CD4-positive, alpha-beta T cell treated with Interleukin-17A for 1 hour (primary cell): ENCODE measurements around the gene MRPL38.
A peak's percentile ranks its signal among the peaks of the same experiment; 100 is the strongest.
"Not testable (repeated sequence)": the region's sequence is repeated elsewhere in the genome, so short reads cannot be mapped to it uniquely, and the experiment has no call there.

Source experiments
- DNase-seq: peaks from one replicate; pipeline ENCODE4 v3.0.0-alpha.2; 2020

The MRPL38 gene

DNA sequence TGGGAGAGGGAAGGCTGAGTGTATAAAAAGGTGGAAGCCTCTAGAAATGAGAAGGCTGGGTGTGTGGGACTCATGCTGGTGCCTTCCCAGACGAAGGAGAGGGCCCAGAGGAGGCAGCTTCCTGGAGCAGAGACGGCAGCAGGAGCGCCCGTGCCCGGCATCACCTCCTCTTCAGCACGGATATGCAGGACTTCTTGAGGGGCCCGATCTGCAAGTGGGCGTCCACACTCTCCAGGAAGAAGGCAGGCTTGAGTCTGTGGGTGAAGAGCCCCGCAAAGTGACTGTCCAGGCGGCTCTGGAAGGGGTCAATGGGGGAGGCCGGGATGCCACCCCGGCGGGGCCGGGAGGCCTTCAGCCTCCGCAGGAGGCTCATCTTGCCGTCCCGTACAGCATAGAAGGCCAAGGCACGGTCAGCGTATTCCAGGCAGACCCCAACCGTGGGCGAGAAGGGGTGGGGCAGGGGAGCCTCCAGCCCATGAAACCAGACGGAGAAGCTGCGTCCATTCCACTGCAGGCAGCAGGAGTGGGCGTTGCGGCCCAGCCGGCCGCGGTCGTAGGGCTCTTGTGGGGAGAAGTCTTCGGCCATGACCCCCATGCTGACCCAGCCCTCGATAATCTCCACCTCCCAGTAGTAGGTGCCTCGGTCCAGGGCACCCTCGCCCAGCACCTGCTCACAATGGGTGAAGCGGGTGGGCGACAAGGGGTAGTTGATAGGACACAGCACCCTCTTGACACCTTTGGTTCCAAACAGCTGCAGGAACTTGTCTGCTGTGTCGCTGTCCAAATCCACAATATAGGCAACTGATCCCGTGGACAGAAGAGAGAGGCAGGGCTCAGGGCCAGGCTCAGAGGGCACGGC, 30.1 kb downstream of the MRPL38 start:
- no peak for DNase-seq

DNA sequence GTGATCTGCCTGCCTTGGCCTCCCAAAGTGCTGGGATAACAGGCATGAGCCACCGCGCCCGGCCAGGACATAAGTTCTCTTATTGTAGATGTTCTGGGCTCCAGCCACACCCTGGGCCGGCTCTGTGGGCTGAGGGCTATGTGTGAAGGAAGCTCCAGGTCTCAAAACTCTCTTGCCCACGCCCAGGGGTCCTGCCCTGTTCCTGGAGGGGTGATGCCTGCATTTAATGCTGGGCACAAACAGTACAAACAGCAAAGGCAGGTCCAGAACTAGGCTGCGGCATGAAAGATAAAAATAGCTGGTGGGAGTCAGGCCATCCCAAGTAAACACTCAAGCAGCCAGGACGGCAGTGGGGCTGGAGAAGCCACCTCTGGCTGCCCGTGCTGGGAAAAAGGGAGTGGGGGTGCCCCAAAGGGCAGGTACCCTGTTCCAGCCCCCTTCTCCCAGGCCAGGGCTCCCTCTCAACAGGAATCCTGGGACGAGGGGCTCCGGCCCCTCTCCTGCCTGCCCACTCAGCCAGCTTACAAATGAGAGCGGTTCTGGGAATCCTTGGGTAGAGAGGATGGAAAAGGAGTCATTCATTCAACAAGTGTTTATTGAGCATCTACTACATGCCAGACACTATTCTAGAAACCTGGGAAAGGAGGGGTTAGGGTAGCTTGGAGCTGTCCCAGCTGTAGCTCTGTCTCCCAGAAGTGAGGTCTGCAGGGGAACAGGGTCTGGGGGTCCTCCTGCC, 30.9 kb downstream of the MRPL38 start:
- DNase-seq, result no peak

DNA sequence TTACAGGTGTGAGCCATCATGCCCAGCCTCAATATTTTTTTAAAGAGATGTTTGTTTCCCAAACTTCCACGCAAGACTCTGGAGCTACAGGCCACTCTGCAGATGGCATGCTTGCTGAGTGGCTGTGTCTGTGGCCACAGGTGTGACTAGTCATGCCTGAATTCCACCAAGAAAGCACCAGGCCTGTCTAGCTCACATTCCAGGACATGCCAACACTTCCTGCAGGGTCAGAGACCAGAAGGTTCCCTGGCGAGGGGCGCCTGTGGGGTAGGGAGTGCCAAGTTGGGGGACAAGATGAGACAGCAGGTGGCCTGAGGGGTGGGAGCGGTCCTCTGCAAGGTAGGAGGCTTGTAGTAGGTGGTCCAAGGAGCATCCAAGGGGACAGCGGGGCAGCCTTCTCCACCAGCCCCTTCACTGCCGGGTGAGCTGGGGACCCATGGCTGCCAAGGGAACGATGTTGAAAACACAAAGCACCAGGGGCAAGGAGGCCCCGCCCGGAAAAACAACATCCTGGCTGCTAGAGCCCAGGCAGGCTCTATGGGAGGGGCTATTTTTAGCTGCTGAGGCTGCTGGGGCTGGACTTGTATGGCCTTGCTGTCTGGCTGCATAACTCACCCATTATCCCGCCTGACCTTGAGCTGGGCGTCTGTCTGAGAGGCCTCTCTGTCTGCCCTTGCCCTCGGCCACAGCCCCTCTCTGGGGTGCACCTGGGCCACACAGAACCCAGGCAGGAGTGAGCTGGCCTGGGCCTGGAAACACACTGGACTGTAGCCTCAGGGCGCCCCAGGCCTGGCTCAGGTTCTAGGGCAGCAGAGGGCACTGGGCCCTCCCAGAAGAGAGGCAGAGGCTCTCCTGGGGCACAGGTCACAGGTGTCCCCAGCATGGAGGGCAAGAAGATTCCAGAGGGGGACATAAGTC, 32.0 kb downstream of the MRPL38 start:
- peak; percentile 82 for DNase-seq

DNA sequence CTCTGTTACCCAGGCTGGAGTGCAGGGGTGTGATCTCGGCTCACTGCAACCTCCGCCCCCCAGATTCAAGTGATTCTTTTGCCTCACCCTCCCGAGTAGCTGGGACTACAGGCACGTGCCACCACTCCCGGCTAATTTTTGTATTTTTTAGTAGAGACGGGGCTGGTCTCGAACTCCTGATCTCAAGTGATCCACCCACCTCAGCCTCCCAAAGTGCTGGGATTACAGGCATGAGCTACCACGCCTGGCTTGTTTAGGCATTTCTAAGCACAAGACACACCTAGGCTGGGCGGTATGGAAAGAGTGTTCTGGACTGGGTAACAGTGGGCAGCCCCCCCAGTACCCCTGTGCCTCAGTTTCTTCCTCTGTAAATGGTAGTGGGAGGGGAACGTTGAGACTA, 34.5 kb downstream of the MRPL38 start:
- DNase-seq, result not testable (repeated sequence)

DNA sequence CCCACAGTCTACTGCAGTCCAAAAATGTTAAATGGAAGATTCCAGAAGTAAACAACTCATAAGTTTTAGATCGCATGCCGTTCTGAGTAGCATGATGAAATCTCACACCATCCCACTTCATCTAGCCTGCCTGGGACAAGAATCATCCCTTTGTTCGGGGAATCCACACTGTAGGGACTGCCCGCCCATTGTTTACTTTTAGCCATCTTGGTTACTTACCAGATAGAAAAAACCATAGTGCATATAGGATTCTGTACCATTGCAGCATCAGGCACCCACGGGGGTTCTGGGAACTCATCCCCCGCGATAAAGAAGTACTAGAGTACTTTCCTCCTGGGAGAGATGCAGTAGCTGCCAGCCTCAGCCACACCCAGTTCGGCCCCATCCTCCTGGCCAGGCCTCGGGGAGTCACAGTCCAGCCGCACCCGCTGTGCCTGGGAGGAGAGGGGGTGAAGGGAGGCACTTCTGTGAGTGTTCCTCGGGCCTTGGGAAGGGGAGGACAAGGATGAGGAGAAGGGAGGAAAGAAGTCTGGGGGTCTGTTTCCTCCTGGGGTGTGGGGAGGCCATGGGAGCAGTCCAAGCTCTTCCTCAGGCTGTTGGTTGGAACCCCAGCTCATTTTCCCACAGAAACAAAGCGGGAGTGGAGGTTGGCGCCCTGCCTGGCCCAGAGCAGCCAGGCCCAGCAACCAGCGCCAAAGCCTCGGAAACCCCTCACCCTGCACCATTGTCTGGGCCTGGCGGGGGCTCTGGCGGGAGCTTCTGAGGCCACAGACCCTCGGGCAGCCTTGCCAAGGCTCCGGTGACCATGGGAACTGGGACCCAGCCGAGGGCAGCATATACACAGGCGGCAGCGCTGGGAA, 35.2 kb downstream of the MRPL38 start:
- DNase-seq, result no peak

DNA sequence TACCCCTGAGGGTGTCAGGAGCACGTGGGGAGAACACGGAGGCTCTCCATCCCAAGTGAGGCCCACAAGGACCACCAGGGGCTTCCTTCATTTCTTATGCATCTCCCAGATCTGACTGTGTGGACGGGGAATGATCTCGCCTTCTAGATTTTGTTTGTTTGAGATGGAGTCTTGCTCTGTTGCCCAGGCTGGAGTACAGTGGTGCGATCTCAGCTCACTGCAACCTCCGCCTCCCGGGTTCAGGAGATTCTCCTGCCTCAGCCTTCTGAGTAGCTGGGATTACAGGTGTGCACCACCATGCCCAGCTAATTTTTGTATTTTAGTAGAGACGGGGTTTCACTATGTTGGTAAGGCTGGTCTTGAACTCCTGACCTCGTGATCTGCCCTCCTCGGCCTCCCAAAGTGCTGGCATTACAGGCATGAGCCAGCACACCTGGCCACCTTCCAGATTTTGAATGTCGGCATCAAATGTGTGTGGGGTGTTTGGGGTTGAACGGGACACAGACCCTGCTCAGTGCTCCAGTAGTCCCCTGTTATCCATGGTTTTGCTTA, 35.9 kb downstream of the MRPL38 start:
- not testable (repeated sequence) for DNase-seq

DNA sequence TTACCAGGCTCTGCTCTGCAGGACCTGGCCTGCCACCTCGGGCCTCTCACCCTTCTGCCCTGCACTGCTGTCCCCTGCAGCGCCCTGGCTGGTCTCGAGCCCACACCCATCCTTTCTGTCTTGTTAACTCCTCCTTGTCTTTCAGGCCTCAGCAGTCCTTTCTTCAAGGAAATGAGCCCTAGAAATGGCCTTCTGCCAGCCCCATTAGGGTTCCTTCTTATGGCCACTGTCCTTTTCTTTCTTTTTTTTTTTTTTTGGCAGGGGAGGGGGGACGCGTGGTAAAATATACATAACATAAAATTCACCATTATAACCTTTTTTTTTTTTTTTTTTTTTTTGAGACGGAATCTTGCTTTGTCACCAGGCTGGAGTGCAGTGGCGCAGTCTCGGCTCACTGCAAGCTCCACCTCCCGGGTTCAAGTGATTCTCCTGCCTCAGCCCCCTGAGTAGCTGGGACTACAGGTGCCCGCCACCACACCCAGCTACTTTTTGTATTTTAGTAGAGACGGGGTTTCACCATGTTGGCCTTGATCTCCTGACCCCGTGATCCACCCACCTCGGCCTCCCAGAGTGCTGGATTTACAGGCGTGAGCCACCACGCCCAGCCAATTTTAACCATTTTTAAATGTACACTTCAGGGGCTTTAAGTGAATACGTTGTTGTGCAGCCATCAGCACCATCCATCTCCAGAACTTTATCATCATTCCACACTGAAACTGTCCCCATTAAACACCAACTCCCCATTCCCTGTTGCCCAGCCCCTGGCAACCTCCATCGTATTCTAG, 39.1 kb downstream of the MRPL38 start:
- DNase-seq, result not testable (repeated sequence)

DNA sequence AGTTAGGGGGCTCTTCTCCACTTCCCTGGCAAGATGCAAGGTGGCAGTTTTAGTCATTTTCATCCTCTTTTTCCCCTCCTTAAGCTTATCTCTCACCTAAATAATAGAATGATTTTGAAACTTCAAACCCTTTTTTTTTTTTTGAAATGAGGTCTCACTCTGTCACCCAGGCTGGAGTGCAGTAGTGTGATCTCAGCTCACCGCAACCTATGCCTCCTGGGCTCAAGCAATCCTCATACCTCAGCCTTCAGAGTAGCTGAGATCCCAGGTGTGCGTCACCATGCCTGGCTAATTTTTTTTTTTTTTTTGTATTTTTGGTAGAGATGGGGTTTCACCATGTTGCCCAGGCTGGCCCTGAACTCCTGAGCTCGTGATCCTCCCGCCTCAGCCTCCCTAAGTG, 39.8 kb downstream of the MRPL38 start:
- DNase-seq, result peak; percentile 28

DNA sequence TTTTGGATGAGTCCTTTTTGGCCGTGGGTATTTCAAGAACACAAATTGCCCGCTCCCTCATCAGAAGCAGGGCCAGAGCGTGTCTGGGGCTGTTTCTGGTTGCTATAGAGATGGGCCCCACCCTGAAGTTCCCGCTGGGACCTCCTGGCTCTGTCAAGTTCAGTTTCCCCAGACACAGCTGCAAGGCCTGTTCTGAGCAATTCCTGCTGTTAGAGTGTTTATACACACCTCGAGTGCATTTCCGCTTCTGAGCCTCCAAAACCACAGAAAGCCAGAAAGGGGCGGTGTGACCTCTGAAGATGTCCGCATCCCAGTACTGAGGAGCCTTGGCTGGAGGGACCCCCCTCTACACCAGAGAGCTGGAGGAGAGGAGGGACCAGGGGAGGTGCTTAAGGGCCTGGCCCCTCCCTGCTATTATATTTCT, 40.2 kb downstream of the MRPL38 start:
- peak; percentile 70 for DNase-seq

DNA sequence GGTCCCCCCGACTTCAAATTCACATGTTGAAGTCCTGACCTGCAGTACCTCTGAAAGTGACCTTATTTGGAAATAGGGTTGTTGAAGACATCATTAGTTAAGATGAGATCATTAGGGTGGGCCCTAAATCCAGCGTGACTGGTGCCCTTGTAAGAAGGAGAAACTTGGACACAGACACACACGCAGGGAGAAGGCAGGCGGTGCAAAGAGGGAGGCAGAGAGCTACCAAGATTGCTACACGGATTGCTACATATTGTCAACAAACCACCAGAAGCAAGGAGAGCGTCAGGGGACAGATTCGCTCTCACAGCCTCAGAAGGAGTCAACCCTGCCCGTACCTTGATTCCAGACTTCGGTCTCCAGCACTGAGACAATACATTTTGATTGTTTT, 42.8 kb downstream of the MRPL38 start:
- no peak for DNase-seq

DNA sequence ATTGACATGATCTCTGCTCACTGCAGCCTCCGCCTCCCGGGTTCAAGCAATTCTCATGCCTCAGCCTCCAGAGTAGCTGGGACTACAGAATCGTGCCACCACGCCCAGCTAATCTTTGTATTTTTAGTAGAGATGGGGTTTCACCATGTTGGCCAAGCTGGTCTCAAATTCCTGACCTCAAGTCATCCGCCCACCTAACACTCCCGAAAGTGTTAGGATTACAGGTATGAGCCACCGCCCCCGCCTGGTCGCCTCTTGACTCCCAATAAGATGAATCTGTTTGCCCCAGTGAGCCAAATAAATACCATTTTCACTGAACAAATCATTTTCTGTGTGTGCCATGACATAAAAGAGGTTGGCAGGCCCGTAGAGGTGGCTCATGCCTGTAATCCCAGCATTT, 45.3 kb downstream of the MRPL38 start:
- not testable (repeated sequence) for DNase-seq

DNA sequence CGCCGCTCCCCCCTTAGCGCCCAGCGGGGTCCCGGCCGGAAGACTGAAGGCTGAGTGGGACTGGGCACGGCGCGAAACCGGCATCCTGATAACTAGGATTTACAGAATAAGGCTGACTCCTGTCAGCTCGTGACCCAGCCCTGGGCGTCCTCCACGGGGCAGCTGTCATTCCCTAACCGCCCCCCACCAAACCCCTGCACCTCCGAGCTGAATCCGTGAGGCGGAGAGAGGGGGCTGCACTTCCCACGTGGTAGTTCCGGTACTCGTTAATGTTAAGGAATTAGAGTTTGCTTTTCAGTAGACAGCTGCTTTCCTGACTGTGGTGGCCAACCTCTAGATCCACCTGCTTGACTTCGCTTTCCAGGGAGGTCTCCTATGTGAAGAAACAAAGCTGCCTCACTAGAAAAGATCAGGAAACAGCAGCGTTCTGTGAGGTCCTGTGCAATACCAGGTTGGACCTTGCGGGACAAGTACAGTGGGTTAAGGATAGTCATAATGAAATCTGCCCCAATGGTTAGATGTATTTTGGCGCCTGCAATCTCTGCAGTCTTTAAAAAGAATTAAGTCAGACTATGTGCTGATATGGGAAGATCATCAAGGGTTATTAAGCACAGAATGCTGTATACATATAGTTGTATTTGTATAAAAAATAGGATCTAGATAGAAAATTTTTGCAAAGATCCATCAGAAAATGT, 48.5 kb downstream of the MRPL38 start:
- DNase-seq, result peak; percentile 28

DNA sequence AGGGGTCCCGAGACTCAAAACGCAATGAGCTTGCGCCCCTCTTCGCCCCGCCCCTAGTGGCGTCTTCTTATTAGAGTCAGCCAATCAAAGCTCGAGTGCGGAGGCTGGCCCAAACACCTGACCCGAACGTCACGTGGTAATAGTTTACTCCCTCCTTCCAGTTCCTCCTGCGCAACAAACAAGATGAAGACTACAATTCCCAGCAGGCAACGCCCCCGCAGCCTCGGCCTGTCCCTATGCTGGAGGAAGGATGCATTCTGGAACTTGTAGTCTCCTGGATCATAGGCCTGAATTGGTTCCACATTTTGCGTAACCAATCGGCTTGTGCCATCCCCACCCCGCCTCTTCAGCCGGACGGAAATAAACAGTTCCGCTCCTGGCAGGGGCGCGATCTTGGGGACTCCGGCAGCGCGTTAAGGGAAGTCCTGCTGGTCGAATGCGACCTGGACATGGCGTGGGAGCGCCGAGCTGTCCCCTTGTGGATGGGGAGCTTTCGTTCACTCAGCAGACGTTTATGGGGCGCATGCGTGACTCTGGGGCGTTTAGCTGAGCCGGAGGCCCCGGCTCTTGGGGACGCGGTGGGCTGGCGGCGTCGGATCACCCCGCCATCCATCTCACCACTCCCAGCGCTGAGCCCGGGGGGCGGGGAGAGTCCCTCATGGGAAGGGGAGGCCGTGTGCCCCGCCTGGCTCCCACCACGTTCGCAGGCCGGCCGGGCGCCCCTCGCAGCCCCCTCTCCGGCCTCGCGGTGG, 49.2 kb downstream of the MRPL38 start, which contains the start of gene WBP2:
TSS of gene WBP2 (minus strand) at position 26 of the 752 bp plus-strand sequence. CDS start 38 bp downstream, outside the sequence.
- peak; percentile 100 for DNase-seq

DNA sequence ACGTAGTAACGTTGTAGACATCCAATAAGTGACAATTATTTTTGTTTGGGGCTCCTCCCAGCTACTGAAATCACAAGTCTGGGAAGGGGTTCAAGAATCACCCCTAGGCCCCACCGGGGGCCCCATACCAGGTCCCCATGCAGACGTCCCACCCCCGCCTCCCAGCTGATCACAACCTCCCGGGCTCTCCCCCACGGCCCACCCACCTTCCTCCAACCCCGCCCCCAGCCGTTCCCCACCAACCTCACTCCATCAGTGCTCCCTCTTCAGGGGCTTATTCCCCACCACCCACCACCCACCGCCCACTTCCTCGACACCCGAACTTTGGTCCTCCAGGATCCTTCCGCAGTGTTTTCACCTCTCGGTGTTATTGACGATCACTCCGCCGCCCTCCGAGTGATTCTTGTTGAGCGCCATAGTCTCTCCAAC, 49.8 kb downstream of the MRPL38 start:
- no peak for DNase-seq

DNA sequence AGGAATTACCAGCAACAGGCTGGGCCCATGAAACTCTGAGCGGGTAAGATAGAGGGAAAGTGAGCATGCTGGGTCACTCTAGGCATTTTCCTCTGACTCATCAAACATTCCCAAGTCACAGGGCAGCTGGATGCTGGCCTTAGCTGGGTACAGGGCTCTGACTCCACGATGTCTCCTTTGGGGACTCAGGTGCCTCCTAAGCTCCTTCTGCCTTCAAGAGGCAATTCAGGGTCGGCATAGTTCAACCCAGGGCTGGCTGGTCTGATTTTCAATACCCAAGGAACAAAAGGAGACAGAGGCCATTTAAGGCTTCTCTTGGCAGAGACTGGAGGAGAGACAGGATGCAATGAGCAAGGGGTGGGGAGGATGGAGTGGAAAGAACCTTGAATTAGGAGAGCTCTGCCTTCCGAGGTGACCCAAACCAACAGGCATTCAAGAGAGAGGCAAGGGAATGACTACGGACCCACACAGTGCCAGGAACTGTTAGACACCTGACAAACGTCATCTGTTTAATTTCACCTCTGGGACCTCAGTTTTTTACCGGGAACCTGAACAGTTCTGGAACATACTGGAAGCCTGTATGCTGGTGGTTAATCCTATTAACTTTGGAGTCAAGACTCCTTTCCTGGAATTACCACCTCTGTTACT, 50.5 kb downstream of the MRPL38 start:
- peak; percentile 22 for DNase-seq

DNA sequence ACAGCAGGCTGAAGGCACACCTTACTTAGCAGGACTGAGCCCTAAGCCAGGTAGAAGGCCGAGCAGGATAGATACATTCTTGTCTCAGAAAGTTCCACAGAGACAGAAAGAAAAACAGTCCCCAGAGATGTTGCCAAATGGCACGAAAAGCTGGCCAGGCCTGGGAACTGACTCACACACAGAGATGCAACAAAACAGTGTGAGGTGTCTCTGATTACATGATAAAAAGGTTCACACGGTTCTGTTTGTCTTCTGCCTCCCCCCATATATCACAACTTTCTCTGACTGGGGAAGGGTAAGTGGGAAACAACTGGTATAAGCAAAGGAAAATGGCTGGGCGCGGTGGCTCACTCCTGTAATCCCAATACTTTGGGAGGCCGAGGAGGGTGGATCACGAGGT, 51.3 kb downstream of the MRPL38 start:
- DNase-seq, result no peak

DNA sequence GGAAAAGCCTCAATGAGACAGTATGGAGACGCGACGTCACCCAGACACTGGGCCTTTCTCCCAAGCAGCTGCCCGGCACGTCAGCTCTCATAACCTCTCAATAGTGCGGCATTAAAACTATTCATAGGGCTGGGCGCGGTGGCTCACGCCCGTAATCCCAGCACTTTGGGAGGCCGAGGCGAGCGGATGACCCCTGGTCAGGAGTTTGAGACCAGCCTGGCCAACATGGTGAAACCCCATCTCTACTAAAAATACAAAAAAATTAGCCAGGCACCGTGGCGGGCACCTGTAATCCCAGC, 53.0 kb downstream of the MRPL38 start:
- DNase-seq, result not testable (repeated sequence)

DNA sequence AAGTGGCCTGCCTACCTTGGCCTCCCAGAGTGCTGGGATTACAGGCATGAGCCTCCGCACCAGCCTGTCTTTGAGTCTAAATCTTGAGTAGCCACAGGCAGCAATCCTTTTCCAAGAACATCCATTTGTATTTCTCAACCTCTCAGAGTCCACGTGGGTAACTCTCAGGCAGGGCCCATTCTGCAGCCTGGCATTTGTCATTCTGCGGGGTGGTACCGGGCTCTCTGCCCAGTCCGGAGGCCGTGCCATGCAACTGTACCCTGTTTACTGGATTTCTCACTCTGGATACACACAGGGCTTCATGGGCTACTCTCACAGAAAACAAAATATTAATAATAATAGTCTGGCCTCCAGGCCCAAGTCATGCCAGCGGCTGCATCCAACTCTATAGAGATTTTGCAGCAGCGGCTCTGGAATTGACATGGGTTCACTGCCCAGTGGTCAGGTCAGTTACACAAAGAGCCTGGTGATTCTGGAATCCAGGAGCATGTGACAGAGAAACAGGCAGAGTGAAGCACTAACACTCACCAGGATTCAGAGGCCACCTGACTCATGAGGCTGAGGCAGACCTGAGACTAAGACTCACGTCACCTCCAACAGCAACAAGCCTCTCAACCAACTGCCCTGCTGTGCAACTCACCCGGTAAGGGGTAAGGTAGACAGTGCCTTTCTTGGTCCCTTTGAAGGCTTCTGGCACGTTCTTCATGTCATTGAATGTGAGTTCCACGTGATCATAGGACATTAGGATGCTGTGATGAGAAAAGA, 53.6 kb downstream of the MRPL38 start:
- DNase-seq, result no peak
